Neutrophil (primary cell): ENCODE results near the gene LRRC36.
"Not testable (repeated sequence)": the region's sequence is repeated elsewhere in the genome, so short reads cannot be mapped to it uniquely, and the experiment has no call there.

ENCODE experiments used
- H3K27ac ChIP-seq: fragments of 200-600 bp; sonication (generic); 2 replicates; pipeline ENCODE4 v1.5.1; 2016; ENCODE audit warnings: mild to moderate bottlenecking, moderate library complexity
- H3K27me3 ChIP-seq: fragments of 200-600 bp; sonication (generic); 2 replicates; pipeline ENCODE4 v1.6.0; 2016; ENCODE audit warnings: mild to moderate bottlenecking
- H3K36me3 ChIP-seq: fragments of 200-600 bp; sonication (generic); 2 replicates; pipeline ENCODE4 v1.5.1; 2017
- H3K4me1 ChIP-seq, 2 experiments: fragments of 200-600 bp in 1 of 2; sonication (generic) in 1 of 2; 1 replicate in 1 of 2; 2 replicates in 1 of 2; pipeline versions ENCODE4 v1.5.1 to v1.6.1; 2013 to 2016; ENCODE audit warnings: low read depth in 1 of 2, low read length in 1 of 2, mild to moderate bottlenecking in 1 of 2, moderate library complexity in 1 of 2; ENCODE audit not compliant: control insufficient read depth in 1 of 2, insufficient read depth in 1 of 2
- H3K4me3 ChIP-seq, 2 experiments: fragments of 200-600 bp in 1 of 2; sonication (generic) in 1 of 2; 1 replicate in 1 of 2; 2 replicates in 1 of 2; pipeline ENCODE4 v1.5.1; 2013 to 2016; ENCODE audit warnings: low read depth in 1 of 2, low read length in 1 of 2, mild to moderate bottlenecking in 1 of 2, moderate library complexity in 1 of 2
- H3K9me3 ChIP-seq: fragments of 200-600 bp; sonication (generic); 2 replicates; pipeline ENCODE4 v1.5.1; 2016
- CTCF ChIP-seq: fragments of 200-600 bp; sonication (generic); IDR thresholded peaks from 2 replicates; pipeline ENCODE4 v1.5.1; 2016; ENCODE audit warnings: antibody characterized with exemption

LRRC36 gene

GRCh38 chr16:67350324-67350723, 23.7 kb downstream of the LRRC36 start:
- Histone ChIP-seq H3K9me3 (no peaks in the 10 kb centered on the region), H3K4me3 (no peak overlapping the region), H3K27me3 (no peaks in the 10 kb centered on the region), H3K27ac (no peak overlapping the region), H3K36me3 (no peaks in the 10 kb centered on the region), H3K4me1 (no peaks in the 10 kb centered on the region)
- no peak for TF ChIP-seq CTCF

GRCh38 chr16:67352463-67352862, 25.8 kb downstream of the LRRC36 start:
- H3K27me3 ChIP-seq, H3K4me3 ChIP-seq, H3K4me1 ChIP-seq, H3K27ac ChIP-seq, H3K9me3 ChIP-seq, H3K36me3 ChIP-seq: not testable (repeated sequence)

GRCh38 chr16:67356396-67356795, 29.8 kb downstream of the LRRC36 start:
- Histone ChIP-seq H3K9me3 (no peaks in the 10 kb centered on the region), H3K36me3 (no peaks in the 10 kb centered on the region), H3K27me3 (no peaks in the 10 kb centered on the region), H3K4me3 (no peak overlapping the region), H3K4me1 (no peaks in the 10 kb centered on the region), H3K27ac (no peak overlapping the region)
- TF ChIP-seq CTCF: no peak

- TF ChIP-seq CTCF: no peak
- H3K27me3 ChIP-seq: no peaks in the 10 kb centered on the region
- H3K36me3 ChIP-seq: no peaks in the 10 kb centered on the region
Observed at GRCh38 chr16:67357561-67357960, 30.9 kb downstream of the LRRC36 start.

GRCh38 chr16:67359540-67360269, 33.1 kb downstream of the LRRC36 start:
- H3K4me1 ChIP-seq, H3K27ac ChIP-seq, H3K9me3 ChIP-seq, H3K36me3 ChIP-seq, H3K4me3 ChIP-seq: not testable (repeated sequence)
- H3K27me3 ChIP-seq: peaks cover 11% of the 10 kb centered on the region

More at GRCh38 chr16:67357561-67357960, 30.9 kb downstream of the LRRC36 start:
- Histone ChIP-seq H3K4me3 (no peak overlapping the region), H3K27ac (no peak overlapping the region), H3K4me1 (no peaks in the 10 kb centered on the region), H3K9me3 (no peaks in the 10 kb centered on the region)

GRCh38 chr16:67361038-67361437, 34.4 kb downstream of the LRRC36 start:
- no peaks in the 10 kb centered on the region for H3K36me3 ChIP-seq
- no peaks in the 10 kb centered on the region for H3K9me3 ChIP-seq
- H3K27me3 ChIP-seq: peaks cover 11% of the 10 kb centered on the region
- no peak overlapping the region for H3K4me3 ChIP-seq
- no peak overlapping the region for H3K27ac ChIP-seq
- H3K4me1 ChIP-seq: no peaks in the 10 kb centered on the region
- TF ChIP-seq CTCF: no peak
